MCF 10A (cell line): ENCODE results near the gene ABHD8. TPM values are rescaled to one million over a fixed set of nuclear protein-coding genes. Genes with fewer than 3 reads are reported as not detected.

Experiments used
- BruUV-seq: library from RNA; stranded (reverse); fragments of 400-500 nt; replicated peaks from 2 replicates; lab custom pipeline; 2021; lab: Mats Ljungman, UMichigan
- CTCF ChIA-PET: fragments of 300-600 bp; sonication (Branson Sonifier 250); formaldehyde crosslinking; extraction: SDS; loops from one replicate; lab custom pipeline; 2021; ENCODE audit warnings: antibody characterized with exemption, inconsistent platforms; lab: Yijun Ruan, JAX
- POLR2A ChIA-PET: fragments of 300-600, 350-650 bp; sonication (Branson Sonifier 250); formaldehyde crosslinking; extraction: SDS; loops from one replicate; lab custom pipeline; 2020; ENCODE audit warnings: antibody characterized with exemption, inconsistent platforms; lab: Yijun Ruan, JAX
- DNase-seq: peaks from one replicate; pipeline ENCODE4 v3.0.0-alpha.2; 2018; ENCODE audit not compliant: unreplicated experiment
- H3K27ac Mint-ChIP-seq: one replicate; pipeline ENCODE4 v1.8.0; 2022; ENCODE audit warnings: mild to moderate bottlenecking, low read depth, mixed read lengths; ENCODE audit not compliant: unreplicated experiment
- H3K27me3 Mint-ChIP-seq: one replicate; pipeline ENCODE4 v1.8.0; 2022; ENCODE audit warnings: mixed read lengths; ENCODE audit not compliant: insufficient read depth, unreplicated experiment
- H3K36me3 Mint-ChIP-seq: one replicate; pipeline ENCODE4 v1.8.0; 2022; ENCODE audit warnings: mild to moderate bottlenecking, moderate library complexity, mixed read lengths; ENCODE audit not compliant: insufficient read depth, unreplicated experiment
- H3K4me1 Mint-ChIP-seq: one replicate; pipeline ENCODE4 v1.8.0; 2022; ENCODE audit warnings: mixed read lengths; ENCODE audit not compliant: insufficient read depth, unreplicated experiment
- H3K4me3 Mint-ChIP-seq: one replicate; pipeline ENCODE4 v1.8.0; 2022; ENCODE audit warnings: mild to moderate bottlenecking, moderate library complexity, mixed read lengths; ENCODE audit not compliant: unreplicated experiment
- H3K9me3 Mint-ChIP-seq: one replicate; pipeline ENCODE4 v1.8.0; 2022; ENCODE audit warnings: mixed read lengths; ENCODE audit not compliant: unreplicated experiment
- intact Hi-C: fragments of 100-400 bp; cut with micrococcal nuclease; formaldehyde crosslinking; loops from 2 replicates; pipeline ENCODE4 v1.14.1; 2022
- total RNA-seq: library from RNA; stranded (reverse); gene quantifications from 2 replicates; pipeline ENCODE4 v1.2.3, GENCODE V29; 2022
- TF ChIP-seq, protein P1 (sequence below): fragments of 200-600 bp; IDR thresholded peaks from one replicate; pipeline ENCODE4 v1.8.0; 2022; ENCODE audit warnings: antibody characterized with exemption, mild to moderate bottlenecking; ENCODE audit not compliant: unreplicated experiment

Gene ABHD8
- total RNA-seq, 1 experiment from 2014 or later: 4.1 TPM

DNA sequence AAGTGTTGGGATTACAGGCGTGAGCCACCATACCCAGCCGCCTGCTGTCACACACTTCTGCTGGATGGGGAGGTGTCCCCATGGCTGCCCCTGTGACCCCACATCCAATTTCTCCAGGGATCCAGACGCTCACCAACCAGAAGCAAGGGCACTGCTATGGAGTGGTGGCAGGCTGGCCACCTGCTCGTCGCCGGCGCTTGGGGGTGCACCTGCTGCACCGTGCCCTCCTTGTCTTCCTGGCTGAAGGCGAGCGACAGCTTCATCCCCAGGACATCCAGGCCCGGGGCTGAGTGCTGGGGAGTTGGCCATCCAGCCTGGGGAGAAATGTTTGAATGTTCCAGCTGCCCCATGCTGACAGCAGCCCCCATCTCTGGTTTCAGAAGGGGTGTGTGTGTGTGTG is 17.0 kb downstream of the ABHD8 start:
- Mint-ChIP-seq H3K36me3 (no peaks in the 10 kb centered on the region), H3K4me3 (no peak overlapping the region), H3K27ac (no peak overlapping the region), H3K27me3 (no peaks in the 10 kb centered on the region), H3K9me3 (no peaks in the 10 kb centered on the region), H3K4me1 (no peaks in the 10 kb centered on the region)
- intact Hi-C loops: no loop called here
- TF ChIP-seq, protein P1, sequence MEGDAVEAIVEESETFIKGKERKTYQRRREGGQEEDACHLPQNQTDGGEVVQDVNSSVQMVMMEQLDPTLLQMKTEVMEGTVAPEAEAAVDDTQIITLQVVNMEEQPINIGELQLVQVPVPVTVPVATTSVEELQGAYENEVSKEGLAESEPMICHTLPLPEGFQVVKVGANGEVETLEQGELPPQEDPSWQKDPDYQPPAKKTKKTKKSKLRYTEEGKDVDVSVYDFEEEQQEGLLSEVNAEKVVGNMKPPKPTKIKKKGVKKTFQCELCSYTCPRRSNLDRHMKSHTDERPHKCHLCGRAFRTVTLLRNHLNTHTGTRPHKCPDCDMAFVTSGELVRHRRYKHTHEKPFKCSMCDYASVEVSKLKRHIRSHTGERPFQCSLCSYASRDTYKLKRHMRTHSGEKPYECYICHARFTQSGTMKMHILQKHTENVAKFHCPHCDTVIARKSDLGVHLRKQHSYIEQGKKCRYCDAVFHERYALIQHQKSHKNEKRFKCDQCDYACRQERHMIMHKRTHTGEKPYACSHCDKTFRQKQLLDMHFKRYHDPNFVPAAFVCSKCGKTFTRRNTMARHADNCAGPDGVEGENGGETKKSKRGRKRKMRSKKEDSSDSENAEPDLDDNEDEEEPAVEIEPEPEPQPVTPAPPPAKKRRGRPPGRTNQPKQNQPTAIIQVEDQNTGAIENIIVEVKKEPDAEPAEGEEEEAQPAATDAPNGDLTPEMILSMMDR: no peak
- CTCF ChIA-PET: interaction anchor here (0.6 to 1.2 kb wide), 3 partner anchors 45 to 505 kb away, joined by 3 to 4 read pairs (median 3); no protein-coding TSS in a partner anchor
- no peak for DNase-seq
- no TSS peak for BruUV-seq
- POLR2A ChIA-PET: interaction anchor here (0.8 kb wide), 1 partner anchor 20 kb away, joined by 3 read pairs; no protein-coding TSS in a partner anchor

DNA sequence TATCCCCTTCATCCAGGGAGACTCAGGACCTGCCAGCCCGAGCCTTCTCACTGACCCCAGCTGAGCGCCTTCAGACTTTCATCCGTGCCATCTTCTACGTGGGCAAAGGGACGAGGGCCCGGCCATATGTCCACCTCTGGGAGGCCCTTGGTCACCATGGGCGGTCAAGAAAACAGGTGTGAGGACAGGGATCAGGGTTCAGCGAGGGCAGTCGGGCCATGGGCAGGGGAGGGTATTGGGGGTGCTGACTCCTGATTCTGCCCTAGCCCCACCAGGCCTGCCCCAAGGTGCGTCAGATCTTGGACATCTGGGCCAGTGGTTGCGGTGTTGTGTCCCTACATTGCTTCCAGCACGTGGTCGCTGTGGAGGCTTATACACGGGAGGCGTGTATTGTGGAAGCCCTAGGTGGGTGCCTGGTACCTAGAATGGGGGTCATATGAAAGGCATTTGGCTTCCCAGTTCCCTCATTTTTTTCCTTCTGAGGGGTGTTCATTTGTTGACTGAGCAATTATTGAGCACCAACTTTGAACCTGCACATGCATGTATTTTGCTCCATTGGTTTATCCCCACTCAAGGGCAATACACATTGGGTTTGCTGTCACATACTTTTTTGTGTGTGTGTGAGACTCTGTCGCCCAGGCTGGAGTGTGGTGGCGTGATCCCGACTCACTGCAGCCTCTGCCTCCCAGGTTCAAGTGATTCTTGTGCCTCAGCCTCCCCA is 17.6 kb downstream of the ABHD8 start:
- no peak for DNase-seq
- Mint-ChIP-seq H3K36me3 (no peaks in the 10 kb centered on the region), H3K4me1 (no peaks in the 10 kb centered on the region), H3K9me3 (no peaks in the 10 kb centered on the region), H3K27me3 (no peaks in the 10 kb centered on the region), H3K4me3 (no peak overlapping the region), H3K27ac (no peak overlapping the region)
- no TSS peak for BruUV-seq
- intact Hi-C loops: no loop called here
- ChIA-PET POLR2A (no interaction called here), CTCF (interaction anchor here (0.6 to 5.6 kb wide), 5 partner anchors 26 to 506 kb away, joined by 3 to 44 read pairs (median 4); no protein-coding TSS in a partner anchor)
- TF ChIP-seq, protein P1: no peak

DNA sequence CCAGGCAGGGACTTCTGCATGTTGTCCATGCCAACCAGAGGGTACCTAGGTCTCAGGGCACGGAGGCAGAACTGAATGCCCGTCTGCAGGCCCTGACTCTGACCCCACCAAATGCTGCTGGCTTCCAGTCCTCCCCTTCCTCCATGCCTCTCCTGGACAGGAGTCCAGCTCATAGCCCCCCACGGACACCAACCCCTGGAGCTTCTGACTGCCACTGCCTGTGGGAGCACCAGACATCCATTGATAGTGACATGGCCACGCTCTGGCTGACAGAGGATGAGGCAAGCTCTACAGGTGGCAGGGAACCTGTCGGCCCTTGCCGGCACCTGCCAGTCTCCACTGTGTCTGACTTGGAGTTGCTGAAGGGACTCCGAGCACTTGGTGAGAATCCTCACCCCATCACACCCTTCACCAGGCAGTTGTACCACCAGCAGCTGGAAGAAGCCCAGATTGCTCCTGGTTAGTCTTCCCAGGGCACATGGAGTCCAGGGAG is 19.7 kb downstream of the ABHD8 start:
- DNase-seq: no peak
- H3K9me3 Mint-ChIP-seq: no peaks in the 10 kb centered on the region
- ChIA-PET POLR2A (interaction anchor here (0.6 to 1.7 kb wide), 3 partner anchors 10 to 207 kb away, joined by 3 to 4 read pairs (median 3); no protein-coding TSS in a partner anchor), CTCF (interaction anchor here (0.6 to 5.6 kb wide), 19 partner anchors 9 to 416 kb away, joined by 3 to 44 read pairs (median 4); partner anchors contain the start of gene BABAM1)
- no peak overlapping the region for H3K4me3 Mint-ChIP-seq
- H3K27ac Mint-ChIP-seq: no peak overlapping the region
- BruUV-seq: no TSS peak
- intact Hi-C loops: loop anchor here (5.0 kb wide), 1 partner anchor 506 kb away; no protein-coding TSS in a partner anchor
- H3K27me3 Mint-ChIP-seq: no peaks in the 10 kb centered on the region
- H3K36me3 Mint-ChIP-seq: no peaks in the 10 kb centered on the region
- no peaks in the 10 kb centered on the region for H3K4me1 Mint-ChIP-seq
- TF ChIP-seq, protein P1: no peak
